Stimulated activated CD4-positive, alpha-beta T cell treated with anti-CD3 and anti-CD28 coated beads, Interleukin-2, amount 100 ng/mL, for 24 hours (primary cell): Measurements from ENCODE around the gene PIN4.
"Not testable (repeated sequence)": the region's sequence is repeated elsewhere in the genome, so short reads cannot be mapped to it uniquely, and the experiment has no call there.

Experiments
- DNase-seq, 2 donors: peaks; one replicate each; pipeline ENCODE4 v3.0.0-alpha.2; 2020

Gene PIN4

GRCh38 chrX:72202792-72203401 lies 21.3 kb downstream of the PIN4 start:
- DNase-seq = no peak

- DNase-seq = no peak
These were observed 21.9 kb downstream of the PIN4 start for GRCh38 chrX:72203421-72203820.

GRCh38 chrX:72205706-72206105 lies 24.1 kb downstream of the PIN4 start:
- no peak for DNase-seq

- no peak for DNase-seq
These were observed 25.8 kb downstream of the PIN4 start for GRCh38 chrX:72207366-72207765.

DNA sequence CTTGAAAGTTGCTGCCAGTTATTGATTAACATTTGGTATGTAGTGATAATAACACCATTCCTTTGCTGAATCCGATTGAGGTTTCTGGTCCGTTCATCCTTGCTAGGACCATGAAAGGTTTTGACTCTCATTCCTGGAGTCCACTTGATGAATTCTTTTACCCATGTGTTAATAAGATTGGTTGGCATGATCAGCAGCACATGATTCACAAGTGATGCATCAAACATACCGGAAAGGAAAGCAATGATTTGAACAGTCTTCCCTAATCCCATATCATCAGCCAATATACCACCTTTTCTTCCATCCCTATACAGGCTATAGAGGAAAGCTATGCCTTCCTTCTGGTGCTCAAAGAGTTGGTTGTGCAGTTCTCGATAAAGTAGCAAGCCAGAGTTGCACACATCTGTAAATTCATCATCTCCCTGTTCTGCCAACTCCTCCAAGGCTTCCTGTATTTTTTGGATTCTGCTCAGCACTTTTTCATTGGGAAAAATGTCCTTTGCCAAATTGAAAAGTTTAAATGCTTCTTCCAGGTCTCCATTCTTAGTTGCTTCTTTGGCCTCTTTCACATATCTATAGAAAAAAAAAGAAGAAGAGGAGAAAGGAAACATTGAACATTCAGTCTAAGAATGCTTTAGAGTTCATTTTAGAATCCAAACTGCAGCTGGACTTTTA lies 26.7 kb downstream of the PIN4 start:
- DNase-seq = no peak

DNA sequence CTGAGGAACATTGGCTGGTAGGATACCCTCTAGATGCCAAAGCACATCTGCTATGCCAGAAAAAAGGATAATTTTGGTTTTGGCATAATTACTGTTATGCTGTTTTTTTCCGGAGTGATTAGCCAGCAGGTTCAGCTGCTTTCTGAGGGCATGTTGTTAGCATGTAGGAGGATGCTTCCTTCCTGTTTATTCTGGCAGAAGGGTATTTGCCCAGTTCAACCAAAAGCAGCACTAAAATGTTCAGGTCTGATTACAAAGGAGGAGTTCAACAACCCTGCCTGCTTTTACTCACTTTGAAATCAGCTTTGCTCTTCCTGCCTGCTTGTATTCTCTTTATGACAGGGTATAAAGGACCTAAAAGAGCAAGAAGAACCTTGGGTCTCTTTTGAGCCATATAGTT lies 35.4 kb downstream of the PIN4 start:
- no peak for DNase-seq

GRCh38 chrX:72220375-72220774 lies 38.8 kb downstream of the PIN4 start:
- DNase-seq = not testable (repeated sequence)

- no peak for DNase-seq
These were observed 48.7 kb downstream of the PIN4 start for GRCh38 chrX:72230290-72230689.

- DNase-seq = no peak
These were observed 55.3 kb downstream of the PIN4 start for GRCh38 chrX:72236841-72237240.

DNA sequence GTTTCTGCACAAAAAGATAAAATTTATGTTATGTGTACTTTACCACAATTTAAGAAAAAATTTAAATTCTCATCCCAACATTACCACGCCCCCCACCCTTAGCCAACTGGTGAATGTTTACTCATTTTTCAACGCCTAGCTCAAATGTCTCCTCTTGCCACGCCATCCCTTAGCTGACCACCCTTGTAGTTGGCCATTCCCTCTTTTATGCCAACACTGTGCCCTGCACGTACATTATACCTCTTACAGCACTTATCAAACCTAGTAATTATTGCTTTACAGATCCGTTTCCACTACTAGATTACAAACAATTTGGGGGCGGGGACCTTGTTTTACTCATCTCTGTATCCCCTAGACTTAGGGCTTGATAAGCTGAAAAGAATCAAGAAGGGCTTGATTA lies 56.6 kb downstream of the PIN4 start:
- no peak for DNase-seq

GRCh38 chrX:72238721-72239475 lies 57.3 kb downstream of the PIN4 start, which contains the start of gene ERCC6L:
Gene ERCC6L, minus strand, starts transcription at chrX:72239027. Its CDS starts 116 bp downstream, at chrX:72238911.
- DNase-seq = peak; percentile 81 to 88

GRCh38 chrX:72240976-72241375 lies 59.4 kb downstream of the PIN4 start:
- DNase-seq = no peak

DNA sequence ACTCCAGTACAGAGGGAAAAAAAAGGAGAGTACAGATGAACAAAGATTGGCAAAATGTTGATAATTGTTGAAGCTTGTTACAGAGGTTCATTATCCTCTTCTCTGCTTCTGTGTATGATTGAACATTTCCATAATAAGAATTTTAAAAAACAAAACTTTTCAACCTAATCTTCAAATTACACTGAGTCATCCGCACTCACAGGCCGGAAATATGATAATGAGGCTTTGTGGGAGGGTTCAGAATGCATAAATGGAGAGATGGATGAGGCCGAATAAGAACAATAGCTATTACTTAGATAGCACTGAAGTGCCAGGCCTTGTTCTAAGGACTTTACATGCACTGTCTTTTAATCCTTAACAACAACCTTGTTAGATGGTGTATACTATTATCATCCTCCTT lies 61.9 kb downstream of the PIN4 start:
- DNase-seq = no peak

- DNase-seq = peak; percentile 44 to 51
These were observed 64.0 kb downstream of the PIN4 start for GRCh38 chrX:72245461-72246089.

GRCh38 chrX:72247206-72247942 lies 65.8 kb downstream of the PIN4 start:
- no peak for DNase-seq
